Measurements from ENCODE around the gene SLC25A38.
A peak's percentile ranks its signal among the peaks of the same experiment; 100 is the strongest.
"Not testable (repeated sequence)": the region's sequence is repeated elsewhere in the genome, so short reads cannot be mapped to it uniquely, and the experiment has no call there.

The SLC25A38 gene

GRCh38 chr3:39362192-39362591 lies 21.0 kb upstream of the SLC25A38 start:
- H3K36me3 ChIP-seq (replicated peaks) = no peaks in the 10 kb centered on the region
- no peak for TF ChIP-seq CTCF (IDR thresholded peaks at IDR 0.05; ENCODE audit: low read depth, low read length, missing control alignments)
- in situ Hi-C loops (cut with HindIII; ENCODE audit: low pct_ligation_motif_present, low sequenced_read_pairs) = no loop called here
- no peak for DNase-seq
- H3K27ac ChIP-seq = no peak overlapping the region
- H3K4me3 ChIP-seq (ENCODE audit: low read depth, low read length) = no peak overlapping the region
- H3K27me3 ChIP-seq (replicated peaks) = no peaks in the 10 kb centered on the region

GRCh38 chr3:39362812-39363211 lies 20.4 kb upstream of the SLC25A38 start:
- in situ Hi-C loops (cut with HindIII; ENCODE audit: low pct_ligation_motif_present, low sequenced_read_pairs) = no loop called here
- no peaks in the 10 kb centered on the region for H3K36me3 ChIP-seq (replicated peaks)
- H3K4me3 ChIP-seq (ENCODE audit: low read depth, low read length) = no peak overlapping the region
- H3K27me3 ChIP-seq (replicated peaks) = no peaks in the 10 kb centered on the region
- no peak for TF ChIP-seq CTCF (IDR thresholded peaks at IDR 0.05; ENCODE audit: low read depth, low read length, missing control alignments)
- no peak overlapping the region for H3K27ac ChIP-seq
- no peak for DNase-seq

- in situ Hi-C loops (cut with HindIII; ENCODE audit: low pct_ligation_motif_present, low sequenced_read_pairs); H3K4me3 ChIP-seq (ENCODE audit: low read depth, low read length); H3K36me3 ChIP-seq (replicated peaks); H3K27ac ChIP-seq; DNase-seq; H3K27me3 ChIP-seq (replicated peaks): not testable (repeated sequence)
Measured at GRCh38 chr3:39370450-39370849, 12.7 kb upstream of the SLC25A38 start.

- Histone ChIP-seq H3K27ac (no peak overlapping the region), H3K4me3 (ENCODE audit: low read depth, low read length) (no peak overlapping the region), H3K36me3 (replicated peaks) (no peaks in the 10 kb centered on the region), H3K27me3 (replicated peaks) (no peaks in the 10 kb centered on the region)
- no peak for TF ChIP-seq CTCF (IDR thresholded peaks at IDR 0.05; ENCODE audit: low read depth, low read length, missing control alignments)
- in situ Hi-C loops (cut with HindIII; ENCODE audit: low pct_ligation_motif_present, low sequenced_read_pairs) = no loop called here
- no peak for DNase-seq
Measured at GRCh38 chr3:39372833-39373232, 10.3 kb upstream of the SLC25A38 start.

- Histone ChIP-seq H3K27me3 (replicated peaks) (no peaks in the 10 kb centered on the region), H3K4me3 (ENCODE audit: low read depth, low read length) (no peak overlapping the region), H3K27ac (no peak overlapping the region), H3K36me3 (replicated peaks) (no peaks in the 10 kb centered on the region)
- DNase-seq = no peak
- no peak for TF ChIP-seq CTCF (IDR thresholded peaks at IDR 0.05; ENCODE audit: low read depth, low read length, missing control alignments)
- in situ Hi-C loops (cut with HindIII; ENCODE audit: low pct_ligation_motif_present, low sequenced_read_pairs) = no loop called here
Measured at GRCh38 chr3:39376959-39377634, 6.1 kb upstream of the SLC25A38 start.

- no peaks in the 10 kb centered on the region for H3K36me3 ChIP-seq (replicated peaks)
- no peak overlapping the region for H3K4me3 ChIP-seq (ENCODE audit: low read depth, low read length)
- DNase-seq = peak; percentile 16
- H3K27me3 ChIP-seq (replicated peaks) = no peaks in the 10 kb centered on the region
- peak; percentile 83 for TF ChIP-seq CTCF (IDR thresholded peaks at IDR 0.05; ENCODE audit: low read depth, low read length, missing control alignments)
- in situ Hi-C loops (cut with HindIII; ENCODE audit: low pct_ligation_motif_present, low sequenced_read_pairs) = no loop called here
- H3K27ac ChIP-seq = no peak overlapping the region
Measured at GRCh38 chr3:39378088-39378487, 5.1 kb upstream of the SLC25A38 start.

Data from brain microvascular endothelial cell (primary cell).